Endothelial cell of umbilical vein (primary cell): Measurements from ENCODE around the gene C14orf180. TPM values are rescaled to one million over a fixed set of nuclear protein-coding genes. Genes with fewer than 3 reads are reported as not detected.

Source experiments
- BruUV-seq: library from RNA; stranded (reverse); fragments of 400-500 nt; replicated peaks from 2 replicates; lab custom pipeline; 2021; lab: Mats Ljungman, UMichigan
- CTCF ChIA-PET: fragments of 300-600, 350-600 bp; sonication (Branson Sonifier 250); formaldehyde crosslinking; loops from one replicate; lab custom pipeline; 2021; ENCODE audit warnings: antibody characterized with exemption, inconsistent platforms; lab: Charles Lee
- POLR2A ChIA-PET: fragments of 300-600, 350-600 bp; sonication (Branson Sonifier 250); formaldehyde crosslinking; loops from one replicate; lab custom pipeline; 2021; ENCODE audit warnings: antibody characterized with exemption, inconsistent platforms; lab: Charles Lee
- DNase-seq: peaks from one replicate; pipeline ENCODE4 v3.0.0-alpha.2; 2011; ENCODE audit warnings: low read depth, low spot score
- FAIRE-seq: peaks from 2 replicates; lab custom pipeline; 2011; peaks lifted over from hg19 to GRCh38; lab: Jason Lieb, UNC
- H2AFZ ChIP-seq: 2 replicates; pipeline ENCODE4 v1.6.0; 2012; ENCODE audit warnings: low read depth, low read length, control low read depth, inconsistent platforms
- H3K27ac ChIP-seq: 2 replicates; pipeline ENCODE4 v1.5.1; 2011; ENCODE audit warnings: low read depth, mild to moderate bottlenecking, control low read depth, low read length, moderate library complexity; ENCODE audit not compliant: insufficient read depth
- H3K27me3 ChIP-seq, 2 experiments: 2 replicates each; pipeline versions ENCODE4 v1.6.0 to v1.6.1; 2011; ENCODE audit warnings: low read length in 2 of 2, mixed read lengths in 1 of 2; ENCODE audit not compliant: control insufficient read depth in 2 of 2, insufficient read depth in 2 of 2
- H3K36me3 ChIP-seq, 2 experiments: 2 replicates in 1 of 2; 3 replicates in 1 of 2; pipeline ENCODE4 v1.5.1; 2011; ENCODE audit warnings: low read length in 2 of 2, mild to moderate bottlenecking in 1 of 2, moderate library complexity in 1 of 2; ENCODE audit not compliant: control insufficient read depth in 2 of 2, insufficient read depth in 2 of 2; ENCODE audit errors: extremely low read depth in 1 of 2
- H3K4me1 ChIP-seq: 3 replicates; pipeline ENCODE4 v1.5.1; 2011; ENCODE audit warnings: mild to moderate bottlenecking, low read length; ENCODE audit not compliant: control insufficient read depth, insufficient read depth; ENCODE audit errors: extremely low read depth
- H3K4me2 ChIP-seq: 2 replicates; pipeline ENCODE4 v1.6.1; 2011; ENCODE audit warnings: low read length, control low read depth, mixed read lengths; ENCODE audit not compliant: insufficient read depth
- H3K4me3 ChIP-seq, 3 experiments: fragments of 200-600 bp in 1 of 3; sonication (generic), shearing (Covaris generic) in 1 of 3; replicated peaks in 1 of 3; 2 replicates each; pipeline ENCODE4 v1.5.1; 2011 to 2016; ENCODE audit warnings: control low read depth in 3 of 3, low read length in 3 of 3, mild to moderate bottlenecking in 2 of 3, inconsistent platforms in 1 of 3, low read depth in 1 of 3, moderate library complexity in 1 of 3; ENCODE audit not compliant: insufficient read depth in 1 of 3
- H3K79me2 ChIP-seq: 2 replicates; pipeline ENCODE4 v1.6.0; 2012; ENCODE audit warnings: low read length, inconsistent platforms; ENCODE audit not compliant: control insufficient read depth, insufficient read depth
- H3K9ac ChIP-seq: replicated peaks from 2 replicates; pipeline ENCODE3; 2011; ENCODE audit warnings: low read length, control low read depth; ENCODE audit not compliant: insufficient read depth; ENCODE audit errors: extremely low read depth
- H3K9me1 ChIP-seq: replicated peaks from 3 replicates; pipeline ENCODE4 v1.6.0; 2011; ENCODE audit warnings: mild to moderate bottlenecking, low read length; ENCODE audit not compliant: control insufficient read depth, insufficient read depth; ENCODE audit errors: extremely low read depth
- H3K9me3 ChIP-seq: replicated peaks from 2 replicates; pipeline ENCODE4 v1.5.1; 2012; ENCODE audit warnings: low read length, inconsistent platforms; ENCODE audit not compliant: control insufficient read depth, insufficient read depth
- H4K20me1 ChIP-seq: replicated peaks from 2 replicates; pipeline ENCODE3; 2011; ENCODE audit warnings: mild to moderate bottlenecking, low read length; ENCODE audit not compliant: control insufficient read depth, insufficient read depth; ENCODE audit errors: extremely low read depth
- CTCF ChIP-seq, 2 donors: IDR thresholded peaks; 1 replicate in 1 of 2; 2 replicates in 1 of 2; pipeline ENCODE4 v1.5.1; 2011; ENCODE audit warnings: low read length in 2 of 2, mild to moderate bottlenecking in 2 of 2, moderate library complexity in 2 of 2, control low read depth in 1 of 2, inconsistent platforms in 1 of 2, low read depth in 1 of 2; ENCODE audit not compliant: insufficient read depth in 1 of 2; ENCODE audit errors: extremely low read depth in 1 of 2
- EZH2 ChIP-seq: IDR thresholded peaks from 2 replicates; pipeline ENCODE4 v1.6.1; 2012; ENCODE audit warnings: borderline replicate concordance, low read depth, mild to moderate bottlenecking, moderate library complexity, low read length, inconsistent platforms; ENCODE audit not compliant: severe bottlenecking
- JUN ChIP-seq: IDR thresholded peaks from 2 replicates; pipeline ENCODE4 v1.6.1; 2011; ENCODE audit warnings: borderline replicate concordance, low read depth; ENCODE audit not compliant: insufficient read length, insufficient read depth
- MYC ChIP-seq: IDR thresholded peaks from one replicate; pipeline ENCODE4 v1.6.1; 2011; ENCODE audit warnings: mild to moderate bottlenecking, low read depth, low read length
- POLR2A ChIP-seq: IDR thresholded peaks from 2 replicates; pipeline ENCODE4 v1.6.1; 2012; ENCODE audit warnings: low read depth, mild to moderate bottlenecking, control low read depth, low read length
- dilution Hi-C: fragments of 300-500 bp; cut with MboI; formaldehyde crosslinking; loops from one replicate; pipeline ENCODE4 v1.15.0; 2019; ENCODE audit warnings: low sequenced_read_pairs; ENCODE audit not compliant: extremely low pct_ligation_motif_present
- intact Hi-C: fragments of 100-400 bp; cut with micrococcal nuclease; formaldehyde crosslinking; loops from one replicate; pipeline ENCODE4 v1.10.0; 2022
- polyA plus RNA-seq, 4 experiments: library from polyadenylated mRNA; depleted of rRNA in 3 of 4; stranded (reverse) in 3 of 4; unstranded in 1 of 4; fragments of >200 nt; gene quantifications; 2 replicates each; pipeline versions ENCODE4 v1.2.1 to v1.2.3, GENCODE V29; 2011 to 2012; ENCODE audit warnings: missing spikeins in 1 of 4
- total RNA-seq: library from RNA; stranded (reverse); gene quantifications from 2 replicates; pipeline ENCODE4 v1.2.3, GENCODE V29; 2021

Gene C14orf180
- total and polyA plus RNA-seq, 2 donors (not counting 3 experiments of a cell fraction or from before 2014, with no cell fraction given) = not detected

- Histone ChIP-seq H3K36me3 (no peaks in the 10 kb centered on the region), H3K27me3 (no peaks in the 10 kb centered on the region), H3K9me1 (no peaks in the 10 kb centered on the region), H3K79me2 (no peaks in the 10 kb centered on the region), H3K4me3 (no peak overlapping the region), H2AFZ (no peak overlapping the region), H3K9me3 (no peaks in the 10 kb centered on the region), H3K9ac (no peak overlapping the region), H3K27ac (no peak overlapping the region), H4K20me1 (no peaks in the 10 kb centered on the region), H3K4me2 (no peak overlapping the region), H3K4me1 (no peaks in the 10 kb centered on the region)
- no TSS peak for BruUV-seq
- POLR2A ChIA-PET = no interaction called here
- TF ChIP-seq CTCF (IDR thresholded peaks at IDR 0.05; ENCODE audit: extremely low read depth in 1 of 2, insufficient read depth in 1 of 2, low read depth in 1 of 2, low read length in 2 of 2) = no peak
- TF ChIP-seq EZH2 = no peak
- no peak for TF ChIP-seq JUN
- no peak for TF ChIP-seq POLR2A
- no peak for TF ChIP-seq MYC
- FAIRE-seq = no peak
- CTCF ChIA-PET = interaction anchor here (1.6 kb wide), 1 partner anchor 18 kb away, joined by 3 read pairs; no protein-coding TSS in a partner anchor
- no peak for DNase-seq
- dilution Hi-C loops = no loop called here
- intact Hi-C loops = no loop called here
These were observed 3.1 kb downstream of the C14orf180 start for GRCh38 chr14:104582662-104583061.
